Occipital lobe (tissue), 2 donors: Measurements from ENCODE around the gene TMEM106C. TPM values are rescaled to one million over a fixed set of nuclear protein-coding genes. Genes with fewer than 3 reads are reported as not detected.
"Not testable (repeated sequence)": the region's sequence is repeated elsewhere in the genome, so short reads cannot be mapped to it uniquely, and the experiment has no call there.

Source experiments
- DNase-seq: peaks from one replicate; lab custom pipeline; 2025; lab: John Stamatoyannopoulos, UW
- total RNA-seq: library from RNA; depleted of rRNA; stranded (reverse); fragments of >200 nt; gene quantifications from one replicate; pipeline ENCODE4 v1.2.3, GENCODE V29; 2014

TMEM106C gene
- total RNA-seq, 1 donor from 2014 or later: 73.6 TPM

- DNase-seq: no peak
Measured at GRCh38 chr12:47949441-47950341, 13.7 kb upstream of the TMEM106C start.

DNA sequence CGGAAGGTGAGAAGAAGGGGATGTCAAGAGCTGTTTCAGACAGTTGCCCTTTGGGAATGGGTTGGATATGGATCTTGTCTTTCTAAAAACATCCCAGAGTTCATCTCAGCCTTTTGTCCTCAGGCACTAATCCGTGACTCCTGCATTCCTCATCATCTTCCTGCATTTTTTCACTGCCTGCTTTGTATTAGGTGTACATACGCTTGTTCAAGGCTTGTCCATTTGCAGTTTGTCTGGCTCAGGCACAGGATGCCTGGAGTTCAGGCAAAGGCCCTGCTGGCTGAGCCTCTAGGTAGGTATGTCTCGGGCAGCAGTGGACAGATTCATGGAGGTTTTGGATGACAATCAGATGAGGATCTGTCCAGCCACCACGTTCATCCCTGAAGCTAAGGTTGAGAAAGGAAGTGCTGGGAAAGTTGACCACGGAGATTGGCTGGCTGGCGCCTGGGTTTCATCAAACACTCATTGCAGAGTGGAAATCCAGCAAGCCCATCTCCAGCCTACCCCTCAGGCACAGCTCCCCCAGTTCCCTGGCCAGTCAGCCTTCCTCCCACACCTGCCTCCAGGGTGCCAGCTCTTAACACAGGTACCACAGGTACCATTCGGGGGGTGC lies 12.4 kb upstream of the TMEM106C start:
- no peak for DNase-seq

DNA sequence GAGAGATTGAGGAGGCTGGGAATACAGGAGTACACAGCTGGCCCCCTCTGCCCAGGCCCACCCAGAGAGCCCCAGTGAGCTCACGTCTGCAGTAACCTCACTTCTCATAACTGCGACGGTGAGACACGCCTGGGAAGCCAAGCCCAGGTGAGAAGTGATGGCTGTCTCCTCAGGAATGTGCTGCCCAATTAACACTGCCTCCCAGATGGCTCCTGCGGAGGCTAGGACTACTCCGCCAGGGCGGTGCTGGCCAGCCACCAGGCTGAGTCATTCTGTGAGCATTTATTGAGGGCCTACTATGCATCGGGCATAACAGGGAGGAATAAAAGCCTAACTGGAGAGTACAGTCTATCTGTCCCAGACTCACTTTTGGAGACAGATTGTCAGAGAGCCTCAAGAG lies 9.3 kb upstream of the TMEM106C start:
- no peak for DNase-seq

- DNase-seq: no peak
Measured at GRCh38 chr12:47954467-47955045, 8.8 kb upstream of the TMEM106C start.

DNA sequence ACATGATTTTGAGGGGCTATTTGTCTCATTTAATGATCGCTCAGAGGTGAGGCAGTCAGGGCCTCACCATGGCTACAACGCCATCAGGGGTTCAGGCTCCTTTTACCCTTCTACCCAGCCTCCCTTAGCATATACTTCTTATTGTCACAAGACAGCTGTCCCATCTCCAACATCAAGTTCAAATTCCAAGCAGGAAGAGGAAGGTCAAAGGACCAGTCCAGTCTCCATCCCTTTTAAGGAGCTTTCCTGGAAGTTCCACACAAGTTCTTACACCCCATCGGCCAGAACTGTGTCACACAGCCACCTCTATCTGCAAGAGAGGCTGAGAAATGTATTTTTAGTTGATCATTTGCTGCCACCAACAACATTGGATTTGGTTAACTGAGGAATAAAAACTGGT lies 8.3 kb upstream of the TMEM106C start:
- no peak for DNase-seq

DNA sequence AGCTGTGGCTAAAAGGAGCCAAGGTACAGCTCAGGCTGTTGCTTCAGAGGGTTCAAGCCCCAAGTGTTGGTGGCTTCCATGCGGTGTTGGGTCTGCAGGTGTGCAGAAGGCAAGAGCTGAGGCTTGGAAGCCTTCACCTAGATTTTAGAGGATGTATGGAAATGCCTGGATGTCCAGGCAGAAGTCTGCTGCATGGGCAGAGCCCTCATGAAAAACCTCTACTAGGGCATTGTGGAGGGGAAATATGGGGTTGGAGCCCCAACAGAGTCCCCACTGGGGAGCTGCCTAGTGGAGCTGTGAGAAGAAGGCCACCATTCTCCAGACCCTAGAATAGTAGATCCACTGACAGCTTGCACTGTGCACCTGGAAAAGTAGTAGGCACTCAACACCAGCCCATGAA lies 5.7 kb upstream of the TMEM106C start:
- DNase-seq: not testable (repeated sequence)

DNA sequence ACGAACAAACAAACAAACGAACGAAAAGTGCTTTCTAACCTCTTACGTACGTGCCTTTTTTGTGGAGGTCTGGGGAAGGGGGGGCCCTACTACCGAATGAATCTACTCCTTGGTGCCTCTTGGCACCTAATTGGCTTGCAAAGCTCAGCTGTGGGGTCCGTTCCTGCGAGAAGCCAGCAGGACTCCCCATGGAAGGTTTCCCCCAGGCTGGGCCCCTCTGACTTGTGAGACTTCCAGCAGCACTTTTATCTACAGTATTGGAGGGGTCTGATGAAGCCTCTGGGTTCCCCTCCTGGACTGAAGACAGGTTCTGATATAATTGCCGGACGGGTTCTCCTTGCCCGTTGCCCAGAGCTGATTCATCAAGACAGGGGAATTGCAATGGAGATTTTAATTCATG lies 1.2 kb upstream of the TMEM106C start:
- DNase-seq: no peak

DNA sequence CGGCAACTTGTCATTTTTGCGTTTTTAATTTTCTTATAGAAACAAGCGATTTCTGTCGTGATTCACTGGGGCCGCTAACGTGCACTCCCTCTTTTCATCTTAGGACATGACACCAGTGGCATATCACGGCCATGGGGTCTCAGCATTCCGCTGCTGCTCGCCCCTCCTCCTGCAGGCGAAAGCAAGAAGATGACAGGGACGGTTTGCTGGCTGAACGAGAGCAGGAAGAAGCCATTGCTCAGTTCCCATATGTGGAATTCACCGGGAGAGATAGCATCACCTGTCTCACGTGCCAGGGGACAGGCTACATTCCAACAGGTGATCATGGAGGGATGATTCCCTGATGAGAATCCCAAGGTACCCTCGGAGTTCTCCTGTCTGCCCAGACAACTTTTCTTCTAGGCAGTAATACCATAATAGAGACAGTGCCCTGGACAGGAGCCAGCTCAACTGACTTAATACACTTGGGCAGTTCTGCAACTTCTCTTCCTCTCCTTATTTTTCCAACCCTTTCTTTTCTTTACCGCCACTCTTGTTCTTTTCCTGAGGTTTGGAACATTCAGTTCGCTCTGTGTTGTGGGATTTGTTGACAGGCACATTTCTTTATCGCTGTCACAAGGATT lies 821 bp downstream of the TMEM106C start:
- no peak for DNase-seq

GRCh38 chr12:47965581-47965980 lies 2.2 kb downstream of the TMEM106C start:
- DNase-seq: no peak

DNA sequence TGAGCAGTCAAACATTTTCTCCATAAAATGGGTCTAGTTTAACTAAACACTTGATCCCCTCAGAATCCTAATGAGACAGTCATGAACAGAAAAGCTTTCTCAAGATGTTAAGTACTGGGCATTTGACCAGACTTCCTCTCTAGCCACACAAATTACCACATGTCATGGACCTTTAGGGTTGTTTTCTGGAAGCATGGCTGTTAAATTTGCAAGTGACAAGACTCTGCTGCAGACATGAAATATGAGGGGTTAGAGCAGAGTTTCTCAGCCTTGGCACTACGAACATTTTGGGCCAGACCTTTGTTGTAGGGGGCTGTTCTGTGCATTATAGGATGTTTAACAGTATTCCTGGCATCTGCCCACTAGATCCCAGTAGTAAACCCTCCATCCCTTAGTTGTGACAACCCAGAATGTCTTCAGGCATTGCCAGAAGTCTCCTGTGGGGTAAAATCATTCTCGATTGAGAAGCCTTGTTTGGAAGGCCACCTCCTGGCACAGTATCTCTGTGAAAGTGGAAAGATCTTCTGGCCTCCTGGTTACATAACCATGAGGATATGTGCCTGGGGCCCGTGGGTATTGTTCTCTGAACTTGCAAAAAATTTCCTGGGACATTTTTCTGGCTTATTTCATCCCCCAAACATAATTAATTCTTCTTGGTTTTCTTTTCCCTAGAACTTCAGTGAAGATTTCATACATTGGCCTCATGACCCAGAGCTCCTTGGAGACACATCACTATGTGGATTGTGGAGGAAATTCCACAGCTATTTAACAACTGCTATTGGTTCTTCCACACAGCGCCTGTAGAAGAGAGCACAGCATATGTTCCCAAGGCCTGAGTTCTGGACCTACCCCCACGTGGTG lies 4.3 kb downstream of the TMEM106C start:
- no peak for DNase-seq

DNA sequence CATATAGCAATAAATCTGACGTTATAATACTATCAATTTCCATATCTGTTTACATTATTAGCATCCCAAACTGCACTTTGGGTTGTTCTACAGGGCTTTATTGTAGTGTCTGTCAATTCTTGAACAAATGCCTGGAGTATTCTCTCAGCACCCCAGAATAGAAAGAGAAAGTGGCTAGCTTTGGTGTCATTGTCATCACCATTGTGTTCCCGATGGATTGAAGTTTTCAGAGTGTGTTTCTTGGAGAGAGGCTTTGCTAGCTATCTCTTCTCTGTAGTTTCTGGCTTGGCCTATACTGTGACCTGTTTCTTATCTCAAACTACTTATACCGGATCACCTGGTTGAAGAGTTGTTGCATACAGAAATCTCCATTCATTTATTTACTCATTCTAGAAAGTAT lies 6.4 kb downstream of the TMEM106C start:
- DNase-seq: no peak

DNA sequence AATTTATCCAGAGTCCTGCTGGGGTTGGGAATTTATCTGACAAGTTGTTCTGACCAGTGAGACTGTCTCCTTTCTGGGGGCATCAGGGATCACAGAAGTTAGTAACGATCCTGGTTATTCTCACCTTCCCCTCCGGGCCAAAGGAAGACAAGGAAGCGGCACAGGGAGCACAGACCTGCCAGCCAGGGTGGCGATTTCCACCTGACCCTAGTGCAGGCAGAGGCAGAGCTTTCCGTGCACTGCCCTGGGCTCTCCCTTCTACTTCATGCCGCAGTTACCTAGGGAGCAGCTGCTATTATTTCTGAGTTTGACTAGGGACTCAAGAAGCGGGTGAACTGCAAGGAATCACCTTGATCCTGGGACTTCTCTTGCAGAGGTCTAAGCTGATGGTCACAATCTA lies 7.4 kb downstream of the TMEM106C start:
- DNase-seq: no peak

GRCh38 chr12:47972895-47973294 lies 9.5 kb downstream of the TMEM106C start:
- no peak for DNase-seq

GRCh38 chr12:47973870-47974269 lies 10.5 kb downstream of the TMEM106C start:
- DNase-seq: no peak

DNA sequence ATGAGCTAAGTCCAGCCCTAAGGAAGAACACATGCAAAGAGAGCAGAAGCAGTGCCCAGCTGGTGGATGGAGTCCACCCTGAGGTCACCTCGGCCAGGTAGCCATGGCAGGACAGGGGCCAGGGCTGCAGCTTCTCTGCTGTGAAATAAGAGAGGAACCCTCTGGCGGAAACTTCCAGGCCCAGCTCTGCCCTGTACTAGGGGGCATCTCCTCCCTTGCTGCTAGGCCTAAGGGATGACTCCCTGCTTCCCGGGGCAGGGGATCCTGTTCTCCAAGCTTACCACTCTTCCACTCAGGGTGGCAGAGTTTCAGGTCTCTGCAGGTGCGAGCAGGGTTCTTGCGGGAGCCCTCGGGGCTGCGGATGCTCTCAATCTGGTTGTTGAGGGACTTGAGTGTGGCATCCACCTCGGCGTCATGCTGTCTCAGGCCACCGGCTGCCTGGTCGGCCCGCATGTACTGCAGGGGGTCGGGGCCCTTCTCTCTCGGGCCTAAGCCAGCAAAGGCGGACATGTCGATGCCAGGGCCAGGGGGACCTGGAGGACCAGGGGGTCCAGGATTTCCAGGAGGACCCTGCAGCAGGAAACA lies 11.7 kb downstream of the TMEM106C start:
- DNase-seq: no peak

- DNase-seq: no peak
Measured at GRCh38 chr12:47975816-47976215, 12.4 kb downstream of the TMEM106C start.

DNA sequence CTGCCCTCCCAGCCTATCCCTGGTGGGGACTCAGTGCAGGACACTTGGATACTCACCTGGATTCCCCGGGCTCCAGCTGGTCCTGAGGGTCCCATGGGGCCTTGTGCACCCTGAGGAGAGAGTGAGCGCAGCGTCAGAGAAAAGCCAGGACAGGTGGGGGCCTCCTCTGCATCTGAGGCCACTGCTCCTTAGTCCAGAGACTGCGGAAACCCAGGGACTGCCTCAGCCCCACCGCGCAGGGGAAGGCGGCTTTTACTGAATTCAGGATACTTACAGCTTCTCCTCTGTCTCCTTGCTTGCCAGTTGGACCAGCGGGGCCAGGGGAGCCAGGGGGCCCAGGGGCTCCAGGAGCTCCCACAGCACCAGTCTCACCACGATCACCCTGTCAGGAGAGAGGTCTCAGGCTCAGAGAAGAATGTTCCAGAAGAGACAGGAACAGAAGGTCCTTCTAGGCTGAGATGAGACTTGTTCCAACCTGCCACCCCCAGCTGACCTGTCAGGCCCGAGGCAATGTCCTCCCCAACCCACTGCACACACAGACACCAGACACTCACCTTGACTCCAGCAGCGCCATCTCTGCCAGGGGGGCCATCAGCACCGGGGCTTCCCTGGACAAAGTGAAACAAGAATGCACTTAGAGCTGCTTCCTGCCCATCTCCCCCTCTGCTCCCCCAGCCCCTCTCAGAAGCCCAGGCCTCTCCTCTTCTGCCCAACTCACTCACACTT lies 13.8 kb downstream of the TMEM106C start:
- DNase-seq: no peak

DNA sequence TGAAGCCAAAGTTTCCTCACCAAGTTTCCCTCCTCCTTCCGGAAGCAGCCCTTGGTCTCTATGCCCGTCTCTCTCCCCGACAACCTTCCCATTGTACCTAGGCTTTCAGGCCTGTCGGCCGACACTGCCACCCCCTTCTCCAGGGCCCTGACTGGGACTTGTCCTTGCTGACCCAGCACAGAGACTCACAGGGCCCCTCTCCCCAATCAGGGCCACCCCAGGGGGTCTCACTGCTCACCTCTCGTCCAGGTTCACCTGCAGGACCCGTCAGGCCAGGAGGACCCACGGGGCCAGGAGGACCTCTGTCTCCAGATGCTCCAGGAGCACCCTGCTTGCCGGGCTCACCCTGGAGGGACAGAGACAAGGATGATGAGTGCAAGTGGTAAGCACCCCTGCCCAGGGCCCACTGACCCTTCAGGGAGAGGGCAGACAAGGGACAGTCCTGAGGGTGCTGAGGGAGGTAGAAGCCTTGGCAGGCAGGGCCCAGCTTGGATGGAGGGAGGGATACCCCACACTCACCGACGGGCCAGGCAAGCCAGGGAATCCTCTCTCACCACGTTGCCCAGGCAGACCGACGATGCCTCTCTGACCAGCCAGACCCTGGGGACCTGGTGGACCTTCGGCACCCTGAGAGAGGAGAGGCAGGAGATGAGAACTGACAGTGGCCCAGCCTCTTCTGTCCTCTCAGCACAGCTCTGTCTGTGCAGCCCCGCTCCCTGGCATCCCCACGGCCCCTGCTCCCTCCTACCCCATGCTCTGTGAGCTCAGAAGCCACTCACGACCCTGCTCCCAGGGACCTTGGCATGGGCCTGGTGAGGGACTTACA lies 14.6 kb downstream of the TMEM106C start:
- no peak for DNase-seq

- DNase-seq: no peak
Measured at GRCh38 chr12:47978598-47978873, 15.1 kb downstream of the TMEM106C start.

- DNase-seq: no peak
Measured at GRCh38 chr12:47979166-47979565, 15.8 kb downstream of the TMEM106C start.
